HepG2 (cell line): Measurements from ENCODE around the gene MKRN1.

Source experiments
- REST ChIP-seq, 2 experiments: IDR thresholded peaks; 2 replicates each; pipeline ENCODE4 v1.6.1; 2011 to 2012; ENCODE audit warnings: low read length in 2 of 2, borderline replicate concordance in 1 of 2, low read depth in 1 of 2, mild to moderate bottlenecking in 1 of 2, moderate library complexity in 1 of 2
- ZHX1 ChIP-seq: sonication (generic); formaldehyde crosslinking; IDR thresholded peaks from 2 replicates; pipeline ENCODE4 v1.8.1; 2022; ENCODE audit warnings: low read depth, mild to moderate bottlenecking, missing genetic modification reagents
- ZNF589 ChIP-seq: sonication (generic); formaldehyde crosslinking; conservative IDR thresholded peaks from 2 replicates; pipeline ENCODE4 v1.8.0; 2022; ENCODE audit warnings: mild to moderate bottlenecking, moderate library complexity, missing genetic modification reagents

GRCh38 chr7:140447841-140448240 lies 31.5 kb downstream of the MKRN1 start:
- no peak for TF ChIP-seq ZNF589 (CRISPR knock-in tag)
- no peak for TF ChIP-seq ZHX1 (CRISPR knock-in tag)
- no peak for TF ChIP-seq REST (IDR thresholded peaks at IDR 0.05; ENCODE audit: borderline replicate concordance in 1 of 2, low read depth in 1 of 2, low read length in 2 of 2)
